ENCODE data around the gene SERINC1. TPM values are rescaled to one million over a fixed set of nuclear protein-coding genes. Genes with fewer than 3 reads are reported as not detected.

SERINC1 gene
- polyA plus RNA-seq, 2 of the 4 experiments (the other 2 are of a cell fraction), result 71.6 to 112 TPM

DNA sequence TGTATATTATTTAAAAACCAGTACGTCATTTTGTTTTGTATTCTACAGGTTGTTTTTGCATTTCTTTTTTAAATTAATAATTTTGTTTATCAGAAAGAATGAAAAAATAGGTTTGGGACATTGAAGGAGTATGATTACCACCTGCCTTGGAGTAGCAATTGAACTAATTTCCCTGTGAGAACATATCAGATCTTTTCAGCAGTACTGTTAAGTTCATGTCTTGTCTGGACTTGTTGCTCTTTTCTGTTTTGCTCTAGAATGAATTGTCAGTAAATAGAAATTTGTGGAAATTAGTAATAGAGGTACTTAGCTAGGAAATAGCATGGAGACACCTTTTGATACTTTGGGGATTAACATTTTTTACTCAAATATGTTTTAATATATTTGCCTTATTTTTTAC is 47.9 kb downstream of the SERINC1 start (continued):
- TF ChIP-seq HMGXB4 (CRISPR knock-in tag; IDR thresholded peaks at IDR 0.05; ENCODE audit: borderline replicate concordance), result no peak
- TF ChIP-seq REST (IDR thresholded peaks at IDR 0.05), result no peak
- TF ChIP-seq ZNF302 (CRISPR knock-in tag; IDR thresholded peaks at IDR 0.05), result no peak
- TF ChIP-seq CHD4 (IDR thresholded peaks at IDR 0.05; ENCODE audit: borderline replicate concordance), result no peak
- TF ChIP-seq HEYL (CRISPR knock-in tag; IDR thresholded peaks at IDR 0.05), result no peak
- TF ChIP-seq, protein P1, sequence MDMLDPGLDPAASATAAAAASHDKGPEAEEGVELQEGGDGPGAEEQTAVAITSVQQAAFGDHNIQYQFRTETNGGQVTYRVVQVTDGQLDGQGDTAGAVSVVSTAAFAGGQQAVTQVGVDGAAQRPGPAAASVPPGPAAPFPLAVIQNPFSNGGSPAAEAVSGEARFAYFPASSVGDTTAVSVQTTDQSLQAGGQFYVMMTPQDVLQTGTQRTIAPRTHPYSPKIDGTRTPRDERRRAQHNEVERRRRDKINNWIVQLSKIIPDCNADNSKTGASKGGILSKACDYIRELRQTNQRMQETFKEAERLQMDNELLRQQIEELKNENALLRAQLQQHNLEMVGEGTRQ (IDR thresholded peaks at IDR 0.05), result no peak

GRCh38 chr6:122422614-122423267 is 48.9 kb downstream of the SERINC1 start:
- Histone ChIP-seq H3K9me3 (no peaks in the 10 kb centered on the region), H3K4me2 (no peak overlapping the region), H3K4me1 (no peaks in the 10 kb centered on the region), H3K4me3 (no peak overlapping the region), H3K27ac (no peak overlapping the region)
- ChIA-PET POLR2A (no interaction called here), CTCF (no interaction called here)
- FAIRE-seq (no peak), DNase-seq (ENCODE audit: low read depth in 1 of 2, low spot score in 1 of 2) (no peak), ATAC-seq (no peak)
- TF ChIP-seq, protein P2, sequence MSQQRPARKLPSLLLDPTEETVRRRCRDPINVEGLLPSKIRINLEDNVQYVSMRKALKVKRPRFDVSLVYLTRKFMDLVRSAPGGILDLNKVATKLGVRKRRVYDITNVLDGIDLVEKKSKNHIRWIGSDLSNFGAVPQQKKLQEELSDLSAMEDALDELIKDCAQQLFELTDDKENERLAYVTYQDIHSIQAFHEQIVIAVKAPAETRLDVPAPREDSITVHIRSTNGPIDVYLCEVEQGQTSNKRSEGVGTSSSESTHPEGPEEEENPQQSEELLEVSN (IDR thresholded peaks at IDR 0.05; ENCODE audit: borderline replicate concordance, low read depth), result no peak
- TF ChIP-seq RNF2 (IDR thresholded peaks at IDR 0.05; ENCODE audit: borderline replicate concordance, low read depth) (no peak), FOXS1 (CRISPR knock-in tag; IDR thresholded peaks at IDR 0.05) (no peak), EP300 (IDR thresholded peaks at IDR 0.05) (no peak), JUNB (IDR thresholded peaks at IDR 0.05) (no peak), TFCP2L1 (CRISPR knock-in tag; IDR thresholded peaks at IDR 0.05) (no peak), ZSCAN20 (CRISPR knock-in tag; IDR thresholded peaks at IDR 0.05) (no peak), CBX8 (IDR thresholded peaks at IDR 0.05) (no peak), FOSB (CRISPR knock-in tag; IDR thresholded peaks at IDR 0.05) (no peak), HOXA7 (CRISPR knock-in tag; IDR thresholded peaks at IDR 0.05) (no peak), HOXB13 (CRISPR knock-in tag; IDR thresholded peaks at IDR 0.05; ENCODE audit: low read depth) (no peak), KDM1A (IDR thresholded peaks at IDR 0.05; ENCODE audit: low read depth) (no peak), MAFK (IDR thresholded peaks at IDR 0.05; ENCODE audit: partially characterized antibody) (no peak), KDM5A (IDR thresholded peaks at IDR 0.05) (no peak), ZFP36 (IDR thresholded peaks at IDR 0.05; ENCODE audit: borderline replicate concordance, partially characterized antibody) (no peak), HDAC2 (IDR thresholded peaks at IDR 0.05) (no peak), NR3C1 (IDR thresholded peaks at IDR 0.05) (no peak), SREBF2 (IDR thresholded peaks at IDR 0.05) (no peak), HMGXB4 (CRISPR knock-in tag; IDR thresholded peaks at IDR 0.05; ENCODE audit: borderline replicate concordance) (no peak)
- TF ChIP-seq, protein P3, sequence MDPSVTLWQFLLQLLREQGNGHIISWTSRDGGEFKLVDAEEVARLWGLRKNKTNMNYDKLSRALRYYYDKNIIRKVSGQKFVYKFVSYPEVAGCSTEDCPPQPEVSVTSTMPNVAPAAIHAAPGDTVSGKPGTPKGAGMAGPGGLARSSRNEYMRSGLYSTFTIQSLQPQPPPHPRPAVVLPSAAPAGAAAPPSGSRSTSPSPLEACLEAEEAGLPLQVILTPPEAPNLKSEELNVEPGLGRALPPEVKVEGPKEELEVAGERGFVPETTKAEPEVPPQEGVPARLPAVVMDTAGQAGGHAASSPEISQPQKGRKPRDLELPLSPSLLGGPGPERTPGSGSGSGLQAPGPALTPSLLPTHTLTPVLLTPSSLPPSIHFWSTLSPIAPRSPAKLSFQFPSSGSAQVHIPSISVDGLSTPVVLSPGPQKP (IDR thresholded peaks at IDR 0.05; ENCODE audit: low read depth, low read length), result no peak
- 94% methylated on average over 1 of the region's 1 CpG for WGBS (ENCODE audit: missing lambda C conversion rate)
